IMR-90 (cell line): ENCODE measurements around the gene PBX3. TPM values are rescaled to one million over a fixed set of nuclear protein-coding genes. Genes with fewer than 3 reads are reported as not detected.

Source experiments
- ATAC-seq: fragments of 200-7000 bp; cut with Tn5 transposase; 2 replicates; pipeline ENCODE4 v1.9.1; 2020; ENCODE audit warnings: low read depth, mild to moderate bottlenecking, moderate library complexity
- BruUV-seq: library from RNA; stranded (reverse); fragments of 400-500 nt; replicated peaks from 2 replicates; lab custom pipeline; 2021; lab: Mats Ljungman, UMichigan
- CTCF ChIA-PET: fragments of 300-600 bp; formaldehyde crosslinking; extraction: SDS; loops from one replicate; lab custom pipeline; 2021; ENCODE audit warnings: antibody characterized with exemption; lab: Yijun Ruan, JAX
- POLR2A ChIA-PET: fragments of 300-600 bp; sonication (Branson Sonifier 250); formaldehyde crosslinking; loops from one replicate; lab custom pipeline; 2022; ENCODE audit warnings: antibody characterized with exemption; ENCODE audit not compliant: unreplicated experiment; lab: Charles Lee
- DNase-seq: peaks from one replicate; pipeline ENCODE4 v3.0.0; 2013
- H2AFZ ChIP-seq: replicated peaks from 2 replicates; pipeline ENCODE3; 2013; ENCODE audit warnings: low read length, mild to moderate bottlenecking; ENCODE audit not compliant: poor library complexity
- H2AK5ac ChIP-seq: 2 replicates; pipeline ENCODE4 v1.6.1; 2013; ENCODE audit warnings: low read depth, low read length, inconsistent platforms
- H2AK9ac ChIP-seq: replicated peaks from 2 replicates; pipeline ENCODE3; 2013; ENCODE audit warnings: mild to moderate bottlenecking, low read depth, low read length, moderate library complexity; ENCODE audit not compliant: poor library complexity
- H2BK120ac ChIP-seq: 2 replicates; pipeline ENCODE4 v1.6.1; 2013; ENCODE audit warnings: low read depth, low read length, inconsistent platforms
- H2BK15ac ChIP-seq: 3 replicates; pipeline ENCODE4 v1.6.1; 2013; ENCODE audit warnings: low read depth, low read length, inconsistent platforms
- H2BK20ac ChIP-seq: 2 replicates; pipeline ENCODE4 v1.6.1; 2013; ENCODE audit warnings: low read depth, mild to moderate bottlenecking, inconsistent platforms, low read length, moderate library complexity
- H2BK5ac ChIP-seq: 2 replicates; pipeline ENCODE4 v1.6.1; 2013; ENCODE audit warnings: mild to moderate bottlenecking, low read depth, low read length, inconsistent platforms; ENCODE audit not compliant: poor library complexity, severe bottlenecking
- H3K14ac ChIP-seq: replicated peaks from 2 replicates; pipeline ENCODE4 v1.6.1; 2013; ENCODE audit warnings: low read depth, low read length, inconsistent platforms
- H3K18ac ChIP-seq: 2 replicates; pipeline ENCODE4 v1.6.1; 2013; ENCODE audit warnings: low read depth, low read length, control low read depth
- H3K23ac ChIP-seq: 2 replicates; pipeline ENCODE4 v1.6.1; 2013; ENCODE audit warnings: low read depth, low read length, inconsistent platforms
- H3K27ac ChIP-seq: 2 replicates; pipeline ENCODE4 v1.5.1; 2013; ENCODE audit warnings: mild to moderate bottlenecking, control low read depth, low read length; ENCODE audit not compliant: insufficient read depth
- H3K27me3 ChIP-seq: 2 replicates; pipeline ENCODE4 v1.6.1; 2013; ENCODE audit warnings: low read length; ENCODE audit not compliant: control insufficient read depth, insufficient read depth
- H3K36me3 ChIP-seq: 2 replicates; pipeline ENCODE4 v1.6.1; 2013; ENCODE audit warnings: low read length, mixed read lengths; ENCODE audit not compliant: control insufficient read depth, insufficient read depth
- H3K4ac ChIP-seq: 2 replicates; pipeline ENCODE4 v1.6.1; 2013; ENCODE audit warnings: low read depth, low read length, inconsistent platforms
- H3K4me1 ChIP-seq: 2 replicates; pipeline ENCODE4 v1.6.1; 2013; ENCODE audit warnings: low read length, mixed read lengths; ENCODE audit not compliant: control insufficient read depth, insufficient read depth
- H3K4me2 ChIP-seq: 2 replicates; pipeline ENCODE4 v1.6.1; 2013; ENCODE audit warnings: low read depth, mild to moderate bottlenecking, control low read depth, low read length, moderate library complexity
- H3K4me3 ChIP-seq: 2 replicates; pipeline ENCODE4 v1.5.1; 2013; ENCODE audit warnings: low read depth, mild to moderate bottlenecking, control low read depth, low read length, moderate library complexity; ENCODE audit not compliant: insufficient read depth
- H3K56ac ChIP-seq: 2 replicates; pipeline ENCODE4 v1.6.1; 2013; ENCODE audit warnings: low read length, inconsistent platforms; ENCODE audit not compliant: insufficient read depth; ENCODE audit errors: extremely low read depth
- H3K79me1 ChIP-seq, 2 experiments: 2 replicates each; pipeline ENCODE4 v1.6.1; 2013; ENCODE audit warnings: low read length in 2 of 2, inconsistent platforms in 1 of 2, low read depth in 1 of 2
- H3K9ac ChIP-seq: 2 replicates; pipeline ENCODE4 v1.6.1; 2013; ENCODE audit warnings: low read depth, low read length, control low read depth
- H3K9me1 ChIP-seq: 2 replicates; pipeline ENCODE4 v1.6.1; 2013; ENCODE audit warnings: low read length, inconsistent platforms; ENCODE audit not compliant: insufficient read depth
- H3K9me3 ChIP-seq: 2 replicates; pipeline ENCODE4 v1.6.1; 2013; ENCODE audit warnings: low read length; ENCODE audit not compliant: control insufficient read depth, insufficient read depth
- H4K20me1 ChIP-seq: 2 replicates; pipeline ENCODE4 v1.6.1; 2013; ENCODE audit warnings: low read length, inconsistent platforms; ENCODE audit not compliant: insufficient read depth
- H4K5ac ChIP-seq: 2 replicates; pipeline ENCODE4 v1.6.1; 2013; ENCODE audit warnings: mild to moderate bottlenecking, low read depth, low read length, control low read depth
- H4K8ac ChIP-seq, 2 experiments: 2 replicates each; pipeline ENCODE4 v1.6.1; 2013; ENCODE audit warnings: low read depth in 2 of 2, low read length in 2 of 2, control low read depth in 1 of 2, inconsistent platforms in 1 of 2
- H4K91ac ChIP-seq: 2 replicates; pipeline ENCODE4 v1.6.1; 2013; ENCODE audit warnings: low read depth, low read length, inconsistent platforms; ENCODE audit not compliant: insufficient read depth
- BHLHE40 ChIP-seq: fragments of 150-350 bp; IDR thresholded peaks from 2 replicates; pipeline ENCODE4 v1.6.1; 2016; ENCODE audit warnings: mild to moderate bottlenecking, low read depth, low read length
- FOS ChIP-seq: fragments of 150-350 bp; IDR thresholded peaks from 2 replicates; pipeline ENCODE4 v1.6.1; 2016; ENCODE audit warnings: low read depth, low read length
- MAFK ChIP-seq: IDR thresholded peaks from 2 replicates; pipeline ENCODE4 v1.6.1; 2012; ENCODE audit warnings: low read depth, low read length, improper control_type of control experiment
- MAZ ChIP-seq: IDR thresholded peaks from 2 replicates; pipeline ENCODE4 v1.6.1; 2012; ENCODE audit warnings: low read depth, mild to moderate bottlenecking, low read length, improper control_type of control experiment, moderate library complexity, borderline replicate concordance
- RAD21 ChIP-seq: IDR thresholded peaks from 2 replicates; pipeline ENCODE4 v1.6.1; 2012; ENCODE audit warnings: low read length, improper control_type of control experiment
- RCOR1 ChIP-seq: IDR thresholded peaks from 2 replicates; pipeline ENCODE4 v1.6.1; 2012; ENCODE audit warnings: mild to moderate bottlenecking, low read length, improper control_type of control experiment; ENCODE audit not compliant: insufficient replicate concordance
- RFX5 ChIP-seq: IDR thresholded peaks from 2 replicates; pipeline ENCODE4 v1.8.0; 2012; ENCODE audit warnings: low read depth, mild to moderate bottlenecking, low read length, moderate library complexity
- SMC3 ChIP-seq: fragments of 150-350 bp; IDR thresholded peaks from 2 replicates; pipeline ENCODE4 v1.6.1; 2016; ENCODE audit warnings: low read depth, mild to moderate bottlenecking, antibody characterized with exemption, low read length, moderate library complexity
- WGBS, 2 experiments: methylation state at CpG; one replicate each; pipeline versions ENCODE4 v1.1.5 to v1.1.7; 2013; ENCODE audit warnings: missing lambda C conversion rate in 2 of 2; ENCODE audit not compliant: insufficient read length in 1 of 2; ENCODE audit errors: extremely low coverage in 2 of 2; 5-methylcytosine and 5-hydroxymethylcytosine counted together
- dilution Hi-C: fragments of 300-500 bp; cut with HindIII; formaldehyde crosslinking; loops from one replicate; pipeline ENCODE4 v1.14.3; 2018; ENCODE audit warnings: low sequenced_read_pairs; ENCODE audit not compliant: unreplicated experiment
- in situ Hi-C: fragments of 300-500 bp; cut with MboI; formaldehyde crosslinking; loops from 3 replicates; pipeline ENCODE4 v1.14.3; 2019; ENCODE audit warnings: low sequenced_read_pairs, inconsistent platforms, mixed read lengths
- intact Hi-C: fragments of 100-400 bp; cut with micrococcal nuclease; formaldehyde crosslinking; loops from 2 replicates; pipeline ENCODE4 v1.10.0; 2022
- polyA plus RNA-seq, 3 experiments: library from polyadenylated mRNA; depleted of rRNA; stranded (reverse); fragments of >200 nt; gene quantifications; 2 replicates each; pipeline ENCODE4 v1.2.3, GENCODE V29; 2012; ENCODE audit warnings: low replicate concordance in 1 of 3
- total RNA-seq: library from RNA; depleted of rRNA; stranded (reverse); fragments of >200 nt; gene quantifications from 2 replicates; pipeline ENCODE4 v1.2.3, GENCODE V29; 2012

Gene PBX3
- total and polyA plus RNA-seq, 2 of the 4 experiments (the other 2 are of a cell fraction), result 12.0 to 15.6 TPM

GRCh38 chr9:125815568-125815967 lies 68.4 kb downstream of the PBX3 start:
- Histone ChIP-seq H4K8ac (no peak overlapping the region), H3K4me1 (no peaks in the 10 kb centered on the region), H3K79me1 (peaks cover 16 to 31% of the 10 kb centered on the region in 2 experiments; a peak in 3 of 4 replicates), H2AFZ (no peak overlapping the region), H3K27ac (no peak overlapping the region), H2BK120ac (no peak overlapping the region), H4K20me1 (no peaks in the 10 kb centered on the region; the same call in 1 of the 2 replicates), H3K9me1 (peaks cover 3% of the 10 kb centered on the region; the same call in 1 of the 2 replicates), H2BK20ac (no peak overlapping the region), H3K9me3 (no peaks in the 10 kb centered on the region), H3K4me2 (no peak overlapping the region), H3K14ac (no peak overlapping the region), H2BK5ac (no peak overlapping the region), H2AK5ac (no peak overlapping the region), H3K9ac (no peak overlapping the region), H3K18ac (no peak overlapping the region), H3K27me3 (no peaks in the 10 kb centered on the region), H3K4me3 (no peak overlapping the region), H3K23ac (no peak overlapping the region), H4K5ac (no peak overlapping the region), H2BK15ac (no peak overlapping the region), H2AK9ac (no peak overlapping the region), H4K91ac (no peak overlapping the region), H3K56ac (no peak overlapping the region), H3K36me3 (no peaks in the 10 kb centered on the region; the same call in 1 of the 2 replicates), H3K4ac (no peak overlapping the region)
- no CpG with 5 or more reads among the region's 1 CpG for WGBS, 2 experiments
- peak; percentile 34 for DNase-seq
- intact Hi-C loops (no loop called here), in situ Hi-C loops (no loop called here), dilution Hi-C loops (no loop called here)
- POLR2A ChIA-PET, result no interaction called here
- no peak for ATAC-seq
- CTCF ChIA-PET, result no interaction called here
- no TSS peak for BruUV-seq
- TF ChIP-seq RFX5, result no peak
- TF ChIP-seq SMC3, result no peak
- no peak for TF ChIP-seq MAZ
- TF ChIP-seq FOS, result no peak
- no peak for TF ChIP-seq BHLHE40
- TF ChIP-seq RCOR1, result no peak
- TF ChIP-seq MAFK, result no peak
- TF ChIP-seq RAD21, result no peak
